ENCODE measurements around the gene STK33.

DNA sequence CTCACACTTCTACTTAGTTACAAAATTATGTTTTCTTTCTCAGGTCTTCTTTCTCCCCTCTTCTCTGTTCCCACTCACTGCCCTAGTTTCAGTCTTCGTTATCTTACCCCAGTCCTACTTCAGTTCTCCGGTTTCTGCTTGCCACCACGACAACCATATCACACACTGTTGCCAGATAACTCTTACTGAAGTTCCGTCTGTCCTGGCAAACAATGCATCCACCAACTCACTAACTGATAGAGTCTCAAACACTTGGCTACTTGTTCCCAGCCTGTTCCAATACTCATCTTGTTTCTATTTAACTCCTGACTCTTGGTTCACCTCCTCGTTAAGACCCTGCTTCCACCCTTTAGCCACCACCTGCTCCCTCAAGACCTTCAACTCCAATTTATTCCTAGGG is 164.5 kb downstream of the STK33 start:
- no peak for TF ChIP-seq POLR2A (IDR thresholded peaks at IDR 0.05)
- TF ChIP-seq, protein P1, sequence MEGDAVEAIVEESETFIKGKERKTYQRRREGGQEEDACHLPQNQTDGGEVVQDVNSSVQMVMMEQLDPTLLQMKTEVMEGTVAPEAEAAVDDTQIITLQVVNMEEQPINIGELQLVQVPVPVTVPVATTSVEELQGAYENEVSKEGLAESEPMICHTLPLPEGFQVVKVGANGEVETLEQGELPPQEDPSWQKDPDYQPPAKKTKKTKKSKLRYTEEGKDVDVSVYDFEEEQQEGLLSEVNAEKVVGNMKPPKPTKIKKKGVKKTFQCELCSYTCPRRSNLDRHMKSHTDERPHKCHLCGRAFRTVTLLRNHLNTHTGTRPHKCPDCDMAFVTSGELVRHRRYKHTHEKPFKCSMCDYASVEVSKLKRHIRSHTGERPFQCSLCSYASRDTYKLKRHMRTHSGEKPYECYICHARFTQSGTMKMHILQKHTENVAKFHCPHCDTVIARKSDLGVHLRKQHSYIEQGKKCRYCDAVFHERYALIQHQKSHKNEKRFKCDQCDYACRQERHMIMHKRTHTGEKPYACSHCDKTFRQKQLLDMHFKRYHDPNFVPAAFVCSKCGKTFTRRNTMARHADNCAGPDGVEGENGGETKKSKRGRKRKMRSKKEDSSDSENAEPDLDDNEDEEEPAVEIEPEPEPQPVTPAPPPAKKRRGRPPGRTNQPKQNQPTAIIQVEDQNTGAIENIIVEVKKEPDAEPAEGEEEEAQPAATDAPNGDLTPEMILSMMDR (IDR thresholded peaks at IDR 0.05), result no peak

All from prostate gland (tissue), 2 donors.